ENCODE data around the gene CD300H. TPM values are rescaled to one million over a fixed set of nuclear protein-coding genes. Genes with fewer than 3 reads are reported as not detected.

The CD300H gene
- total RNA-seq, 2 donors from 2014 or later, result 0.45 TPM; not detected in 1

DNA sequence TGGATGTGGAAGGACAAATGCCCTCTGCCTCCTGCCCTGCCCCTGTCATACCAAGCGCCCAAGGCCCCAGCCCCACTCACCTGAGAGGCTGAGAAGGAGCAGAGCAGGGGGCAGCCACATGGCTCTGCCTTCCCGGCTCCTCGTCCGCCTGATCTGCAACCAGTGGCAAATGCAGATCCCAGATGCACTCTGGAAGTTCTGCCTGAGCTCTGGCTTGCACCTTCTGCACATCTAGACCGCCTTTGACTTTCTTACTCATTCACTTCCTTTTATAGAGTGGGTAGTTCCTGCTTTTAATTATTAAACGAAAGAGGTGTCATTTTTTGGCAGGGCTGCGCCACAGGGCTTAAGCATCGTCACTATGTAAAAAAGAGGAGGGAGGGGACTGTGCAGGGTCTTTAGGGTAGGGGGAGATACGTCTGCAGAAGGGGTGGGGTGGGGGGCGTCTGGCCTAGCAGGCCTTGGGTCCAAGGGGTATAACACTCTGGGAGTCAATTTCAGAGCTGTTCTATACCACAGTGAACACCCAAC is 36.0 kb downstream of the CD300H start, which contains the start of gene CD300LB:
Gene CD300LB (minus strand): TSS at position 245 of the 531 bp plus-strand sequence. CDS start 125 bp downstream, at position 120.
- no peak within 1 kb of the TSS for H3K4me3 ChIP-seq
- H3K27me3 ChIP-seq, result no peaks in the 10 kb centered on the region
- no peak within 1 kb of the TSS for H3K9ac ChIP-seq (ENCODE audit: low read depth in 2 of 2, low read length in 2 of 2)
- H3K4me1 ChIP-seq, result no peaks in the 10 kb centered on the region
- no peak for TF ChIP-seq CTCF (IDR thresholded peaks at IDR 0.05)
- no peak within 1 kb of the TSS for H3K27ac ChIP-seq
- DNase-seq, result peak; percentile 12
- no peaks in the 10 kb centered on the region for H3K9me3 ChIP-seq
- H3K36me3 ChIP-seq, result no peaks in the 10 kb centered on the region
- intact Hi-C loops (cut with DNase I), result no loop called here

- Histone ChIP-seq H3K4me1 (no peaks in the 10 kb centered on the region), H3K4me3 (no peak overlapping the region), H3K27me3 (no peaks in the 10 kb centered on the region), H3K9me3 (no peaks in the 10 kb centered on the region), H3K9ac (ENCODE audit: low read depth in 2 of 2, low read length in 2 of 2) (no peak overlapping the region), H3K36me3 (no peaks in the 10 kb centered on the region), H3K27ac (no peak overlapping the region)
- intact Hi-C loops (cut with DNase I), result no loop called here
- no peak for DNase-seq
- no peak for TF ChIP-seq CTCF (IDR thresholded peaks at IDR 0.05)
Observed at GRCh38 chr17:74530831-74531150, 36.5 kb downstream of the CD300H start.

GRCh38 chr17:74529243-74529642 is 38.1 kb downstream of the CD300H start:
- Histone ChIP-seq H3K27me3 (no peaks in the 10 kb centered on the region), H3K36me3 (no peaks in the 10 kb centered on the region), H3K27ac (no peak overlapping the region), H3K4me1 (no peaks in the 10 kb centered on the region), H3K4me3 (no peak overlapping the region), H3K9me3 (no peaks in the 10 kb centered on the region), H3K9ac (ENCODE audit: low read depth in 2 of 2, low read length in 2 of 2) (no peak overlapping the region)
- no peak for TF ChIP-seq CTCF (IDR thresholded peaks at IDR 0.05)
- no peak for DNase-seq
- intact Hi-C loops (cut with DNase I), result no loop called here

DNA sequence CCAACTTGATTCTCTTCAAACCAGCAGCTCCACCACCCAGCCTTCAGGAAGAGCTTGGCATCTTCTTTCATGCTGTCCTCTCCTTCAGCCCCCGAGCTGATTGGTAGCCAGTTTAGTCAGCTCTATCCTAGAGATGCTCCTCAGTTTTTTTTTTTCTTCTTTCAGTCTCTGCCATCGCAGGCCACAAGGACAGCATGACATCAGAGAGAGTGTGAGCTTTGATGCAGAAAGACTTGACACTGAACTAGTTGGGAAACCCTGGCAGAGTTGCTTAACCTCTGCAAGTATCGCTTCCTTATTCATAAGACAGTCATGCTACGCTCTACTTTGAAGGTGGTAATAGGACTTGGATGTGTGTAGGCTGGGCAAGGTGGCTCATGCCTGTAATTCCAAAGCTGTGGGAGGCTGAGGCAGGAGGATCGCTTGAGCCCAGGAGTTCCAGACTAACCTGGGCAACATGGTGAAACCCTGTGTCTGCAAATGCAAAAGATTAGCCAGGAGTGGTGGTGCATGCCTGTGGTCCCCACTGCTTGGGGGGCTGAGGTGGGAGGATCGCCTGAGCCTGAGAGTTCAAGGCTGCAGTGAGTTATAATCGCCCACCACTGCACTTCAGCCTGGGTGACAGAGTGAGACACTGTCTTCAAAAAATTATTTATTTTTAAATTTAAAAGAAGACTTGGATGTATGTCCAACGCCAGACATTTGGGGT is 38.7 kb downstream of the CD300H start:
- no peak overlapping the region for H3K9ac ChIP-seq (ENCODE audit: low read depth in 2 of 2, low read length in 2 of 2)
- H3K4me3 ChIP-seq, result no peak overlapping the region
- DNase-seq, result peak; percentile 20
- no peaks in the 10 kb centered on the region for H3K27me3 ChIP-seq
- H3K4me1 ChIP-seq, result no peaks in the 10 kb centered on the region
- no peaks in the 10 kb centered on the region for H3K36me3 ChIP-seq
- H3K27ac ChIP-seq, result no peak overlapping the region
- TF ChIP-seq CTCF (IDR thresholded peaks at IDR 0.05), result no peak
- intact Hi-C loops (cut with DNase I), result no loop called here
- H3K9me3 ChIP-seq, result no peaks in the 10 kb centered on the region

DNA sequence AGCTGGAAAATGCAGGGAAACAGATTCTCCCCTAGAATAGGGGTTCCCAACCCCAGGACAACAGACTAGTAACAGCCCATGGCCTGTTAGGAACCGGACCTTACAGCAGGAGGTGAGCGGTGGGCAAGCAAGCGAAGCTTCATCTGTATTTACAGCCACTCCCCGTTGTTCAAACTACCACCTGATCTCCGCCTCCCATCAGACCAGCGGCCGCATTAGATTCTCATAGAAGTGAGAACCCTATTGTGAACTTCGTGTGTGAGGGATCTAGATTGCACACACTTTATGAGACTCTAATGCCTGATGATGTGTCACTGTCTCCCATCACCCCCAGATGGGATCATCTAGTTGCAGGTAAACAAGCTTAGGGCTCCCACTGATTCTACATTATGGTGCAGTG is 39.6 kb downstream of the CD300H start:
- no peak for TF ChIP-seq CTCF (IDR thresholded peaks at IDR 0.05)
- no peak for DNase-seq
- Histone ChIP-seq H3K4me3 (no peak overlapping the region), H3K27me3 (no peaks in the 10 kb centered on the region), H3K36me3 (no peaks in the 10 kb centered on the region), H3K9ac (ENCODE audit: low read depth in 2 of 2, low read length in 2 of 2) (no peak overlapping the region), H3K4me1 (no peaks in the 10 kb centered on the region), H3K9me3 (no peaks in the 10 kb centered on the region), H3K27ac (no peak overlapping the region)
- intact Hi-C loops (cut with DNase I), result no loop called here

Measured in colonic mucosa (tissue), 4 donors.